ENCODE results near the gene HEG1.

The HEG1 gene

GRCh38 chr3:125006291-125006731 lies 49.5 kb downstream of the HEG1 start:
- no peak overlapping the region for H4K91ac ChIP-seq (ENCODE audit: low read depth, low read length, poor library complexity)
- H3K27me3 ChIP-seq (ENCODE audit: control insufficient read depth in 3 of 3, insufficient read depth in 3 of 3, low read depth in 1 of 3, low read length in 3 of 3) = no peaks in the 10 kb centered on the region
- H3K18ac ChIP-seq (ENCODE audit: low read length) = no peak overlapping the region
- peaks cover 2 to 3% of the 10 kb centered on the region in 2 donors for H3K9me3 ChIP-seq (replicated peaks in 1 of 2; ENCODE audit: control insufficient read depth in 2 of 2, insufficient read depth in 1 of 2, low read depth in 1 of 2, low read length in 2 of 2)
- no peak overlapping the region for H3K4ac ChIP-seq (ENCODE audit: low read length)
- H2BK120ac ChIP-seq (ENCODE audit: low read depth, low read length) = no peak overlapping the region
- no peak overlapping the region for H3K27ac ChIP-seq (replicated peaks; ENCODE audit: low read length)
- no peaks in the 10 kb centered on the region for H3K79me1 ChIP-seq (ENCODE audit: low read depth, low read length)
- no CpG with 5 or more reads among the region's 5 CpGs for WGBS, 2 donors (ENCODE audit: extremely low coverage in 2 of 2, insufficient read length in 2 of 2, insufficient replicate concordance in 1 of 2)
- H3K9ac ChIP-seq (ENCODE audit: low read depth, low read length, poor library complexity) = no peak overlapping the region
- peaks cover 20 to 42% of the 10 kb centered on the region in 2 donors for H3K4me1 ChIP-seq (ENCODE audit: control insufficient read depth in 2 of 2, insufficient read depth in 1 of 2, low read depth in 1 of 2, low read length in 2 of 2)
- no peak overlapping the region for H3K23ac ChIP-seq (ENCODE audit: low read depth, low read length, poor library complexity)
- H3K36me3 ChIP-seq (replicated peaks in 1 of 2; ENCODE audit: control insufficient read depth in 2 of 2, insufficient read depth in 2 of 2, low read length in 2 of 2) = peaks cover 10 to 76% of the 10 kb centered on the region in 2 donors
- H2AFZ ChIP-seq (ENCODE audit: low read length) = no peak overlapping the region
- no peak for DNase-seq (ENCODE audit: low spot score)
- no peak overlapping the region for H3K14ac ChIP-seq (ENCODE audit: low read length)
- H4K8ac ChIP-seq (ENCODE audit: low read depth, low read length) = no peak overlapping the region
- no peak overlapping the region for H2BK15ac ChIP-seq (ENCODE audit: low read length)
- no peak overlapping the region for H2BK12ac ChIP-seq (ENCODE audit: low read length)
- no peak overlapping the region for H2AK5ac ChIP-seq (ENCODE audit: low read depth, low read length)
- no peak overlapping the region for H3K4me3 ChIP-seq (ENCODE audit: low read length in 2 of 2)
- no peak overlapping the region for H3K4me2 ChIP-seq (ENCODE audit: insufficient read depth, low read length, poor library complexity, severe bottlenecking)
- no peak overlapping the region for H2BK5ac ChIP-seq (ENCODE audit: low read length)

DNA sequence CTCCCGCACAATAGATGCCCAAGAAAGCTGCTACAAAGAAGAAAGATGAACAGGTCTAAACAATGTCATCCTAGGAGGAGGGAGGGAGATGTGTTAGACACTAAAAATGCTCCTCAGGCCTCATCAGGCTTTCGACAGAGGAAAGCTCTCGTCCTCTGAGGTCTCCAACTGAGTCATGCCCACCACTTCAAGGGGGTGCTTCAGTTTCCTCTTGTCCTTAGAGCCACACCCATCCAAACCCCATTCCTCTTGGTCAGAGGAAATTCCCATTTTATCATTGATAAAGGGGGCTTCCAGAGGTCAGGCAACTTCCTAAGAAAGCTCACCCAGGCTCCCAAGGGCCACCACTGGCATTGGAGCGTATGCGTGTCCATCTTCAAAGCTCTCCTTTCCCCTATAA lies 50.1 kb downstream of the HEG1 start:
- Histone ChIP-seq H3K36me3 (replicated peaks in 1 of 2; ENCODE audit: control insufficient read depth in 2 of 2, insufficient read depth in 2 of 2, low read length in 2 of 2) (peaks cover 10 to 75% of the 10 kb centered on the region in 2 donors), H3K4me3 (ENCODE audit: low read length in 2 of 2) (no peak overlapping the region), H4K8ac (ENCODE audit: low read depth, low read length) (no peak overlapping the region), H3K18ac (ENCODE audit: low read length) (no peak overlapping the region), H2BK120ac (ENCODE audit: low read depth, low read length) (no peak overlapping the region), H3K14ac (ENCODE audit: low read length) (no peak overlapping the region), H2BK5ac (ENCODE audit: low read length) (no peak overlapping the region), H3K4me1 (ENCODE audit: control insufficient read depth in 2 of 2, insufficient read depth in 1 of 2, low read depth in 1 of 2, low read length in 2 of 2) (peaks cover 20 to 47% of the 10 kb centered on the region in 2 donors), H2AFZ (ENCODE audit: low read length) (no peak overlapping the region), H3K9me3 (replicated peaks in 1 of 2; ENCODE audit: control insufficient read depth in 2 of 2, insufficient read depth in 1 of 2, low read depth in 1 of 2, low read length in 2 of 2) (peaks cover 2 to 3% of the 10 kb centered on the region in 2 donors), H3K27me3 (ENCODE audit: control insufficient read depth in 3 of 3, insufficient read depth in 3 of 3, low read depth in 1 of 3, low read length in 3 of 3) (no peaks in the 10 kb centered on the region), H3K4ac (ENCODE audit: low read length) (no peak overlapping the region), H2BK12ac (ENCODE audit: low read length) (no peak overlapping the region), H4K91ac (ENCODE audit: low read depth, low read length, poor library complexity) (no peak overlapping the region), H3K9ac (ENCODE audit: low read depth, low read length, poor library complexity) (no peak overlapping the region), H3K79me1 (ENCODE audit: low read depth, low read length) (no peaks in the 10 kb centered on the region), H3K23ac (ENCODE audit: low read depth, low read length, poor library complexity) (no peak overlapping the region), H3K27ac (replicated peaks; ENCODE audit: low read length) (no peak overlapping the region), H3K4me2 (ENCODE audit: insufficient read depth, low read length, poor library complexity, severe bottlenecking) (no peak overlapping the region), H2BK15ac (ENCODE audit: low read length) (no peak overlapping the region), H2AK5ac (ENCODE audit: low read depth, low read length) (no peak overlapping the region)
- WGBS, 2 donors (ENCODE audit: extremely low coverage in 2 of 2, insufficient read length in 2 of 2, insufficient replicate concordance in 1 of 2) = no CpG with 5 or more reads among the region's 5 CpGs
- DNase-seq (ENCODE audit: low spot score) = no peak

DNA sequence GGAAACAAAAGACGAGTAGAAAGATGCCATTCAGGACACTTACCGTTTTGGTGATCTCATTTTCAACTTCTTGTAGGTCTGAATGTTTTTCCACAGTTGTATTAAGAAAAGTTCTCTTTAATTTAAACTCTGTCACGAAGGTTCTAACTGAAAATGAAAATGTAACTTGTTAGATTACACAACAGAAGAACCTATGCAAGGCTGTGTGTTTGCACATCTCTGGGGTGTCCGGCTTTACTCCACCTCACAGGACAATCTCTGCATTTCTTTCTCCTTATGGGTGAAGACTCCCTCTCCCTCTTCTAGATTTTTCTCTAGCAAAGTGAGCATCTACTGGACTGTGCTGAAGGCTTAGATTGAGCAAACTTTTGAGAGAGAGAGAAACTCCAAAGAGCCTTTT lies 50.6 kb downstream of the HEG1 start:
- WGBS, 2 donors (ENCODE audit: extremely low coverage in 2 of 2, insufficient read length in 2 of 2, insufficient replicate concordance in 1 of 2) = no CpG with 5 or more reads among the region's 4 CpGs
- no peak overlapping the region for H3K14ac ChIP-seq (ENCODE audit: low read length)
- no peak overlapping the region for H4K91ac ChIP-seq (ENCODE audit: low read depth, low read length, poor library complexity)
- no peak overlapping the region for H3K23ac ChIP-seq (ENCODE audit: low read depth, low read length, poor library complexity)
- no peak overlapping the region for H2BK12ac ChIP-seq (ENCODE audit: low read length)
- no peak overlapping the region for H2BK120ac ChIP-seq (ENCODE audit: low read depth, low read length)
- no peak overlapping the region for H2AFZ ChIP-seq (ENCODE audit: low read length)
- no peak overlapping the region for H3K4me3 ChIP-seq (ENCODE audit: low read length in 2 of 2)
- peaks cover 22 to 47% of the 10 kb centered on the region in 2 donors for H3K4me1 ChIP-seq (ENCODE audit: control insufficient read depth in 2 of 2, insufficient read depth in 1 of 2, low read depth in 1 of 2, low read length in 2 of 2)
- no peak overlapping the region for H2AK5ac ChIP-seq (ENCODE audit: low read depth, low read length)
- H3K4ac ChIP-seq (ENCODE audit: low read length) = no peak overlapping the region
- H3K18ac ChIP-seq (ENCODE audit: low read length) = no peak overlapping the region
- H3K27me3 ChIP-seq (ENCODE audit: control insufficient read depth in 3 of 3, insufficient read depth in 3 of 3, low read depth in 1 of 3, low read length in 3 of 3) = no peaks in the 10 kb centered on the region
- no peak overlapping the region for H2BK5ac ChIP-seq (ENCODE audit: low read length)
- no peaks in the 10 kb centered on the region for H3K79me1 ChIP-seq (ENCODE audit: low read depth, low read length)
- no peak overlapping the region for H3K4me2 ChIP-seq (ENCODE audit: insufficient read depth, low read length, poor library complexity, severe bottlenecking)
- no peak overlapping the region for H3K27ac ChIP-seq (replicated peaks; ENCODE audit: low read length)
- H3K9ac ChIP-seq (ENCODE audit: low read depth, low read length, poor library complexity) = no peak overlapping the region
- H4K8ac ChIP-seq (ENCODE audit: low read depth, low read length) = no peak overlapping the region
- no peak overlapping the region for H2BK15ac ChIP-seq (ENCODE audit: low read length)
- peaks cover 2 to 3% of the 10 kb centered on the region in 2 donors for H3K9me3 ChIP-seq (replicated peaks in 1 of 2; ENCODE audit: control insufficient read depth in 2 of 2, insufficient read depth in 1 of 2, low read depth in 1 of 2, low read length in 2 of 2)
- H3K36me3 ChIP-seq (replicated peaks in 1 of 2; ENCODE audit: control insufficient read depth in 2 of 2, insufficient read depth in 2 of 2, low read length in 2 of 2) = peaks cover 10 to 74% of the 10 kb centered on the region in 2 donors
- DNase-seq (ENCODE audit: low spot score) = no peak

DNA sequence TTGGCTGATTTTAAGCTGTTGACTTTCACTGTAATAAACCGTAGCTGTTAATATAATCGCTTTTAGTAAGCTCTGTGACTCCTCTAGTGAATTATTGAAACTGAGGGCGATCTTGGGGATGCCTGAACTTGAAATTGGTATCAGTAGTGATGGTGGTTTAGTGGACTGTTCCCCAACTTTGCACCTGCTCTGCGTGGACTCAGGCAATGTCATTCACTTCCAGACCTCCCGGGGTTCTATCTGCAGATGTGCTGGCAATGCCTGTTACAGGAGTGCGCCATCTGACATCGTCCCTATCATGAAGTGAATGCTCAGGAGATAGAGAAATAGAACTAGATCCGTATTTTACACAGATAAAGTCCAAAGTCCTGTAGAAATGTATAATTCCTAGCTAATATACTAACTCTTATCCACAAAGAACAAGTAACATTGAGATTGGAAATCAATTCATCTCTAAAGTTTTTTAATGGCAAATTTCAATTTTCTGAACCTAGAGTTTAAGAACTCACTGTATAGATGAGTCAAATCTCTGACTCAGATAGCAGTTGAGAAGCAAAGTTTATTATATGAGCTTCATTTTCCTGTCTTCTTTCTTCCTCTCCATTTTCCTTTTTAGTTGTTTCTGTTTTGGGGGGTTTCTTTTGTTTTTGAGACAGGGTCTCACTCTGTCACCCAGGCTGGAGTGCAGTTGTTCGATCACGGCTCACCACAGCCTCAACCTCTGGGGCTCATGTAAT lies 51.8 kb downstream of the HEG1 start:
- Histone ChIP-seq H3K4me1 (ENCODE audit: control insufficient read depth in 2 of 2, insufficient read depth in 1 of 2, low read depth in 1 of 2, low read length in 2 of 2) (peaks cover 26 to 47% of the 10 kb centered on the region in 2 donors), H3K18ac (ENCODE audit: low read length) (no peak overlapping the region), H2BK5ac (ENCODE audit: low read length) (no peak overlapping the region), H2AK5ac (ENCODE audit: low read depth, low read length) (no peak overlapping the region), H4K8ac (ENCODE audit: low read depth, low read length) (no peak overlapping the region), H3K36me3 (replicated peaks in 1 of 2; ENCODE audit: control insufficient read depth in 2 of 2, insufficient read depth in 2 of 2, low read length in 2 of 2) (peaks cover 5 to 73% of the 10 kb centered on the region in 2 donors), H3K79me1 (ENCODE audit: low read depth, low read length) (no peaks in the 10 kb centered on the region), H2AFZ (ENCODE audit: low read length) (no peak overlapping the region), H3K4me2 (ENCODE audit: insufficient read depth, low read length, poor library complexity, severe bottlenecking) (no peak overlapping the region), H3K4me3 (ENCODE audit: low read length in 2 of 2) (no peak overlapping the region), H2BK12ac (ENCODE audit: low read length) (no peak overlapping the region), H3K9me3 (replicated peaks in 1 of 2; ENCODE audit: control insufficient read depth in 2 of 2, insufficient read depth in 1 of 2, low read depth in 1 of 2, low read length in 2 of 2) (peaks cover 0 to 3% of the 10 kb centered on the region in 2 donors), H3K27me3 (ENCODE audit: control insufficient read depth in 3 of 3, insufficient read depth in 3 of 3, low read depth in 1 of 3, low read length in 3 of 3) (no peaks in the 10 kb centered on the region), H3K23ac (ENCODE audit: low read depth, low read length, poor library complexity) (no peak overlapping the region), H3K27ac (replicated peaks; ENCODE audit: low read length) (no peak overlapping the region), H4K91ac (ENCODE audit: low read depth, low read length, poor library complexity) (no peak overlapping the region), H3K14ac (ENCODE audit: low read length) (no peak overlapping the region), H3K4ac (ENCODE audit: low read length) (no peak overlapping the region), H2BK120ac (ENCODE audit: low read depth, low read length) (no peak overlapping the region), H3K9ac (ENCODE audit: low read depth, low read length, poor library complexity) (no peak overlapping the region), H2BK15ac (ENCODE audit: low read length) (no peak overlapping the region)
- WGBS, 2 donors (ENCODE audit: extremely low coverage in 2 of 2, insufficient read length in 2 of 2, insufficient replicate concordance in 1 of 2) = no CpG with 5 or more reads among the region's 10 CpGs
- DNase-seq (ENCODE audit: low spot score) = no peak
